HAP-1 (cell line): ENCODE data around the gene DIS3L2.
A peak's percentile ranks its signal among the peaks of the same experiment; 100 is the strongest.
"Not testable (repeated sequence)": the region's sequence is repeated elsewhere in the genome, so short reads cannot be mapped to it uniquely, and the experiment has no call there.

ENCODE experiments used
- DNase-seq, 2 experiments: peaks; one replicate each; pipeline ENCODE4 v3.0.0-alpha.2; 2016 to 2020; ENCODE audit warnings: low spot score in 2 of 2
- H3K27me3 ChIP-seq: fragments of 250-450 bp; sonication (Bioruptor Pico); 2 replicates; pipeline ENCODE4 v1.5.1; 2020; ENCODE audit warnings: low read depth, mild to moderate bottlenecking, moderate library complexity
- H3K36me3 ChIP-seq: fragments of 250-450 bp; sonication (Bioruptor Pico); replicated peaks from 2 replicates; pipeline ENCODE4 v1.5.1; 2020; ENCODE audit warnings: mild to moderate bottlenecking
- H3K4me1 ChIP-seq: fragments of 250-450 bp; sonication (Bioruptor Pico); 2 replicates; pipeline ENCODE4 v1.5.1; 2020; ENCODE audit warnings: mild to moderate bottlenecking
- H3K4me3 ChIP-seq: fragments of 250-450 bp; sonication (Bioruptor Pico); 2 replicates; pipeline ENCODE4 v1.5.1; 2020; ENCODE audit warnings: mild to moderate bottlenecking, moderate library complexity
- H3K9me3 ChIP-seq: fragments of 250-450 bp; sonication (Bioruptor Pico); 2 replicates; pipeline ENCODE4 v1.5.1; 2020; ENCODE audit warnings: mild to moderate bottlenecking, moderate library complexity
- in situ Hi-C: fragments of 300-500 bp; cut with MboI; formaldehyde crosslinking; loops from 3 replicates; pipeline ENCODE4 v1.14.3; 2020; ENCODE audit warnings: low sequenced_read_pairs, inconsistent platforms, mixed read lengths

DIS3L2 gene

DNA sequence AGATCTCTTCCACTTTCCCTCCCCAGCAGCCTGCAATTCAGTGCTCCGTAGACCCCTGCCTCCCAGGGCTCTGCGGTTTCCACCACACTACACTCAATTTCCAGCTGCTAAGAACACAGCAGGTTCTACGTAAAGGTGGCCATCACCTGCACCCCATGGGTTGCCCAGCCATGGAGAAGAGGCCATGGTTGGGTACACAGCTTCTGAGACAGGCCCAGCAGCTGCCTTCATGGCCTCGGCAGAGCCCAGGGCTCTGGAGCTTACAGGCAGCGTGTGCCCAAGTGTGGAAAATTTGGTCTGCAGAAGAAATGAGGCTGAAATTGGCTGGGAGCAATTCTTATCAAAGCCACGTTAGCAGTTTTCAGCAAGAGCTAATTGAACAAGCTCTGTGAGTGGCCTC is 362.5 kb downstream of the DIS3L2 start:
- in situ Hi-C loops = loop anchor here (10.0 kb wide), 1 partner anchor 121 kb away; no protein-coding TSS in a partner anchor
- not testable (repeated sequence) for H3K4me3 ChIP-seq, H3K4me1 ChIP-seq, H3K9me3 ChIP-seq, H3K27me3 ChIP-seq, H3K36me3 ChIP-seq, DNase-seq

DNA sequence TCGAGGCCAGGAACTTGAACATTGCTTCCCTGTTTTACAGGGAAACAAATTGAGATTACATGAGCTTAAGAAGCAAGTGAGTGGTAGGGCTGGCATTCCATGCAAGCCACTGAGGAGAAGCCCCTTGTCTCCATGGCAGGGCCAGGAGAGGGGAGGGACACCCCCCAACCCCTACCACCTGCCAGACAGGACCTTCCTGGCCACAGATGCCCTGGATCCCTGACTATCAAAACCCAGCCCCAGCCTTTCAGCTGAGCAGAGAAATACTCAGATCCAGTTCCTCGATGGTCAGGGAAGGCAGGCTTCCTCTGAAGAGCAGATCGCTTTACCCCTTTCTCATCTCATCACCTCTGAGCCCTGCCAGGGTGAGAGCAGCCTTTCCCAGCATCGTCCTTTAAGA is 363.3 kb downstream of the DIS3L2 start:
- Histone ChIP-seq H3K36me3 (no peaks in the 10 kb centered on the region), H3K27me3 (no peaks in the 10 kb centered on the region), H3K4me1 (no peaks in the 10 kb centered on the region), H3K9me3 (no peaks in the 10 kb centered on the region), H3K4me3 (no peak overlapping the region)
- DNase-seq = no peak
- in situ Hi-C loops = loop anchor here (5.0 to 10.0 kb wide), 2 partner anchors 120 to 417 kb away; no protein-coding TSS in a partner anchor

DNA sequence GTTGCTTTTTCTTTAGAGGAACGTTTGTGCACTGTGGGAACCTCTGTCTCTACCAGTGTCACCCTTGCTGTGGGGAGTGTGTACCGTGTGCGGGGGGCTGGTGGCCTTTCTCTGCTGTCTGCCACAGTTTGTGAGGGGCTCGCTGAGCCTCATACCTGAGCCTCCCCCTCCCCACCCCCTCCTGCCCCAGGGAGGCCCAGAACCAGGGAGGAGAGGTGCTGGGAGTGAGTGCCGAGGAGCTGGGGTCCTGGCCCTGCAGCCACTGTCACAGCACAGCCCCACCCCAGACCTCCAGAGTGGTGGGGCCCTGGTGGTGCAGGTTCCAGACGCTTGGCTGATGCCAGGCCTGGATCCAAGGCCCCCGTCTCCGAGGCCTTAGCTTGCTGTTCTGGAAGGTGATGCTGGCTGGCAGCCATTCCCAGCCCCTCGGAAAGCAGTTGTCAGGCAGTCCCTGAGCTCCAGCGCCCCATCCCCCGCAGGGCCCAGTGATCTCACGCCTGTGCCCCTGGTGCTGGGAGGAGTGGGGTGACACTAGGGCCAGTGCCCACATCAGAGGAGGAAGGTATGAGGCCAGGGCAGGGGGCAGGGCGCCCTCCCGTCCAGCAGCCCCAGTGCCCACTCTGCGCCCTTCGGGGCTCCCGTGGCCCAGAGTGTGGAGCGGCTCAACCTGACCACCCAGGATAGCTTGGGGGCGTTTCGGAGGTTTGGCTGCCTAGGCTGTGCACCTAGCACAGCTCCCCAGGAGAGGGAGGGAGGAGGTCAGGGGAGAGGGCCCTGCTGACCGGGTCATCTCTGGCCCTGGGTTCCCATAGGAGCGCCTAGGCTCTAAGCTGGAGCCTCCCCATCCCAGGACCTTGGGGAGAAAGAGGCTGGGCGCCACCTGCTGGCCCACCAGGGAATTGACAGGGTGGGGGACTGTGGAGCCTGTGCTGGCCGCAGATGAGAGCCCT is 364.1 kb downstream of the DIS3L2 start:
- Histone ChIP-seq H3K9me3 (no peaks in the 10 kb centered on the region), H3K27me3 (no peaks in the 10 kb centered on the region), H3K4me1 (no peaks in the 10 kb centered on the region), H3K4me3 (no peak overlapping the region), H3K36me3 (no peaks in the 10 kb centered on the region)
- in situ Hi-C loops = loop anchor here (5.0 to 10.0 kb wide), 2 partner anchors 119 to 418 kb away; no protein-coding TSS in a partner anchor
- DNase-seq = peak; percentile 3 to 77

DNA sequence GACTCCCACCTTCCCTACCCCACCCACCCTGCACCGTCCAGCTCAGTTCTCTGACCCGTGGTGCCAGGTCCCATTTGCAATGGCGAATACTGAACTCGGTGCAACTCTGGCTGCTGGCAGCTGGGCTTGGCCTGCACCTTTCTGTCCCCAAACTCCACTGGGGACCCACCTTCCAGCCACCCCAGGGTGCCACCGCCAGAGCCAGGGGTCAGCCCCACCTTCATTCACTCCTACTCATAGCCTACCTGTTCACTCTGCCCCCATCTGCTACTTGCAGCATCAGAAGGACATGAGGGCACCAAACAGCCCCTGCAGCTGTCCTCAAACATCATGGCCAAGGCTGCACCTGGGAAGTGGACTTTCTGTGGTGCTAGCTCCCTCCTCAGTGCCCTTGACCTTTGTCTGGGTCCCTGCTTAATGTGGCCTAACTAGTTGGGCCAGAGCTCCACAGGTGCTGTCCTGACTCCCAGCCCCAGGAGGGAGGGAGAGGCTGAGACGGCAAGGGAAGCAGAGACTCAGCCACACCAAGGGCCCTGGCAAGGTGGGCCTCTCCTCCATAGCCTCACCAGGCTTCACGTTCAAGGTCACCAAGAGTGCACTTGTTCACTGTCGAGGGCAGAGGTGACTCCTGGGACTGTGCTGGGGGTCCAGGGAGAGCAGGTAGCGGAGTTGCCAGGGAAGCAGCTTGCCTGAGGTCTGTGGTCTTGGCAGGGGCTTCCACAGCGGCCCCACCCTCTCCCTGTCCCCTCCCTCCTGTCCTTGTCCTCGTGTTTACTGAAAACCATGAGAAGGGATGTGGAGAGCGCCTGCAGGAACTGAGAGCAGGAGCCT is 365.0 kb downstream of the DIS3L2 start:
- not testable (repeated sequence) for H3K27me3 ChIP-seq, H3K9me3 ChIP-seq, H3K4me3 ChIP-seq, DNase-seq, H3K4me1 ChIP-seq, H3K36me3 ChIP-seq
- in situ Hi-C loops = loop anchor here (5.0 to 10.0 kb wide), 2 partner anchors 118 to 419 kb away; no protein-coding TSS in a partner anchor

DNA sequence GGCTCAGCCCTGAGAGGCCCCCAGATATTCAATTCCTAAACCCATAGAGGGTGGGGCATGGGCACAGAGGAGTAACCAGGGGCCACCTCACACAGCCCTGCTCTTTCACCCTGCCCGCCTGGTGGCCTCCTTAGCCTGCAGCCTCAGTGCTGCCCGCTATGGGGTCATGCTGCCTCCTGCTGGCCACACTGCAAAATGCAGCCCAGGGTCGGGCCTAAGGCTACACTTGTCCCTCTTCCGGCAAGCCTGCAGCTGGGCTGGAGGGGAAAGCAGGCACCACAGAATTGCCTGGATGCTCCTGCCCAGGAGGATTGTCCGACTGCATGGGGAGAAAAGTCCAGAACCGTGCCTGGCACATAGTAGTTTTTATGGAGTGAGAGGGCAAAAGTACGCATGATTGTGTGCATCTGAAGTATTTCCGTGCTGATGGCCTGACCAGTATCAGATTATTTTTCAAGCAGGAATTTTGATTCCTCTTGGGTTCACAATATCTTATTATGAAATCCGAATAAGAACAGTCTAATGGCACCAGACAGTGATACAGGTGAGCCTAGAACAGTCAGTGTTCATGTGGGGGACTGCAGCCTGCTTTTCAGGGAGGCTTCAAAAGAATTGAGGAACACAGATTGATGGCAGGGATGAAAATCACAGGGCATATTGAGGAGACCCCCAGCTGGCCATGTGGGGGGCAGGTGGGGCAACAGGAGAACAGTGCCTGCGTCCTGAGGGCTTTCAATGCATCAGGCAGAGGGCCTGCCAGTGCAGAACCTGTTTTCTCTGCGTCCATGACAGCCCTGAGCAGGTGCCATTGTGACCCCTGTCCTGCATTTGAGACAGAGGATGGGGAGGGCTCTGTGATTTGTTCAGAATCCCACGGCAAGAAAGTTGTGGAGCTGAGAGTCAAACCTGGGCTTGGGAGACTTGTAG is 365.9 kb downstream of the DIS3L2 start:
- no peaks in the 10 kb centered on the region for H3K4me1 ChIP-seq
- no peaks in the 10 kb centered on the region for H3K9me3 ChIP-seq
- H3K36me3 ChIP-seq = no peaks in the 10 kb centered on the region
- DNase-seq = peak; percentile 4 to 89
- in situ Hi-C loops = loop anchor here (5.0 to 10.0 kb wide), 2 partner anchors 117 to 420 kb away; no protein-coding TSS in a partner anchor
- H3K4me3 ChIP-seq = no peak overlapping the region
- H3K27me3 ChIP-seq = no peaks in the 10 kb centered on the region

DNA sequence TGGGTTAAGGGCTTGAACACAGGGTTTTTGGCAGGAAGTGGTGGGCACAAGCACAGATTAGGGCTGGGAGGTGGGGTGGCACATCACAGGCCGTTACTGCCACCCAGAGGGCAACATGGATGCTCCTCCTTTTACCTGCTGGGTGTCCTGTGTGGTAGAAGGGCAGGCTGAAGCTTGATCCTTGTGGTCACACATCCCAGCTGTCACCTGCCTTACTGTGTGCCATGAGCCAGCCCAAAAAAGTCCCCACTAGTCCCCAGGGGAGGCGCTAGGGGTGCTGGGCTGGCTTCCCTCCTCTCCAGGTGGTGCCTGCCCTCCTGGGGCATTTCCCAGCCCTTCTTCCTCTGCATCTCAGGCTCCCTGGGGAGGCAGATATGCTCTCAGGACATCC is 366.5 kb downstream of the DIS3L2 start:
- no peak for DNase-seq
- Histone ChIP-seq H3K27me3 (no peaks in the 10 kb centered on the region), H3K4me1 (no peaks in the 10 kb centered on the region), H3K36me3 (no peaks in the 10 kb centered on the region), H3K4me3 (no peak overlapping the region), H3K9me3 (no peaks in the 10 kb centered on the region)
- in situ Hi-C loops = loop anchor here (5.0 to 10.0 kb wide), 2 partner anchors 117 to 421 kb away; no protein-coding TSS in a partner anchor

DNA sequence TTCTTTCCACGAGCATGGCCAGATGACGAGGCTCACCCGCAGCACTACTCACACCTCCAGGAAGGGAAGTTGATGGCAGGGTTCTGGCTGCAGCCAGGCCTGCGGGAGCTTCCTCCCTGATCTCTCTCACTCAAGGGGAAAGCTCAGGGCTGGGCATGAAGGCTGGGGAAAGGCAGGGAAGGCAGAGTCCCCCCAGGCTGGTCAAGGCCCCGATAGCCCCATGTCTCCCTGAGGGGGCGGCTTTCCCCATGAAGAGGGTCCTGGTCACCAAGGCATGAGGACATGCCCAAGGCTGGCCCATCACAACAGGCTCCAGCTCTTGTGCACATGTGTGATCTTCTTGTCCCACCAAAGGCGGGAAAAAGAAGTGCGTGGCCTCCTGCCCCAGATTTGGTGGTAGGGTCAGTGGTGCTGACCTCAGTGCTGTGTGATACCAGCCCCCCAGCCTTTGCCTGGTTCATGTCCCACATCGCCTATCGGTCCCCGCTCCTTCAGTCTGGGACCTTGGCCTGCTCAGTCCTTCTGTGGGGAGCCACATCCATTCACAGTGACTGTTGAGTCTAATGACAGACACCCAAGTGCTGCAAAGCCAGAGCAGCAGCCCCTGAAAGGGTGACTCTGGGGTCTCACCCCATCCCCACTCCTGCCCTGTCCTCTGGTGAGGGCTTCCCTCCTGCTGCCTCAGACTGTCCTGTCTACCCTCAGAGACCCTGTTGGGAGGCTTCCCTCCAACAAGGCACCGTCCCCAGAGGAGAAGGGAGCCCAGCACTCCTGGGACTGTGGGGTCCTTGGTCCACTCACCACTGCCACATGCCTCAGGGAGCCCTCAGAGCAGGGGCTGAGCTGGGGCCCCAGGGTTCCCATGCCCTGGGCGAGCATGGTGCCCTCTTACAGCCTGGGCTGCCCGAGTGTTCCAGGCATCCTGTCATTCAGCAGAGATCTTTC is 367.3 kb downstream of the DIS3L2 start:
- in situ Hi-C loops = loop anchor here (5.0 to 10.0 kb wide), 2 partner anchors 116 to 421 kb away; no protein-coding TSS in a partner anchor
- no peaks in the 10 kb centered on the region for H3K4me1 ChIP-seq
- no peaks in the 10 kb centered on the region for H3K27me3 ChIP-seq
- H3K36me3 ChIP-seq = no peaks in the 10 kb centered on the region
- no peaks in the 10 kb centered on the region for H3K9me3 ChIP-seq
- H3K4me3 ChIP-seq = no peak overlapping the region
- no peak for DNase-seq

DNA sequence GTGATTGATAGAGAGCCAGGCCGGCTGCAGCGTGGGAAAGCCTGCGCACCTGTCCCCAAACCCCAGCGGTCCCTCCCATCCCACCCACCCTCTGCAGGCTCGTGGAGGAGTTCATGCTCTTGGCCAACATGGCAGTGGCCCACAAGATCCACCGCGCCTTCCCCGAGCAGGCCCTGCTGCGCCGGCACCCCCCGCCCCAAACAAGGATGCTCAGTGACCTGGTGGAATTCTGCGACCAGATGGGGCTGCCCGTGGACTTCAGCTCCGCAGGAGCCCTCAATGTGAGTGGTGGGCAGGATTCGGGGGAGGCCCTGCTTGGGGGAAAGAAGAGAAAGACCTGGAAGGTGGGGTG is 368.2 kb downstream of the DIS3L2 start:
- no peak overlapping the region for H3K4me3 ChIP-seq
- no peaks in the 10 kb centered on the region for H3K9me3 ChIP-seq
- no peaks in the 10 kb centered on the region for H3K4me1 ChIP-seq
- DNase-seq = no peak
- in situ Hi-C loops = loop anchor here (5.0 to 10.0 kb wide), 2 partner anchors 115 to 422 kb away; no protein-coding TSS in a partner anchor
- H3K36me3 ChIP-seq = no peaks in the 10 kb centered on the region
- H3K27me3 ChIP-seq = no peaks in the 10 kb centered on the region

DNA sequence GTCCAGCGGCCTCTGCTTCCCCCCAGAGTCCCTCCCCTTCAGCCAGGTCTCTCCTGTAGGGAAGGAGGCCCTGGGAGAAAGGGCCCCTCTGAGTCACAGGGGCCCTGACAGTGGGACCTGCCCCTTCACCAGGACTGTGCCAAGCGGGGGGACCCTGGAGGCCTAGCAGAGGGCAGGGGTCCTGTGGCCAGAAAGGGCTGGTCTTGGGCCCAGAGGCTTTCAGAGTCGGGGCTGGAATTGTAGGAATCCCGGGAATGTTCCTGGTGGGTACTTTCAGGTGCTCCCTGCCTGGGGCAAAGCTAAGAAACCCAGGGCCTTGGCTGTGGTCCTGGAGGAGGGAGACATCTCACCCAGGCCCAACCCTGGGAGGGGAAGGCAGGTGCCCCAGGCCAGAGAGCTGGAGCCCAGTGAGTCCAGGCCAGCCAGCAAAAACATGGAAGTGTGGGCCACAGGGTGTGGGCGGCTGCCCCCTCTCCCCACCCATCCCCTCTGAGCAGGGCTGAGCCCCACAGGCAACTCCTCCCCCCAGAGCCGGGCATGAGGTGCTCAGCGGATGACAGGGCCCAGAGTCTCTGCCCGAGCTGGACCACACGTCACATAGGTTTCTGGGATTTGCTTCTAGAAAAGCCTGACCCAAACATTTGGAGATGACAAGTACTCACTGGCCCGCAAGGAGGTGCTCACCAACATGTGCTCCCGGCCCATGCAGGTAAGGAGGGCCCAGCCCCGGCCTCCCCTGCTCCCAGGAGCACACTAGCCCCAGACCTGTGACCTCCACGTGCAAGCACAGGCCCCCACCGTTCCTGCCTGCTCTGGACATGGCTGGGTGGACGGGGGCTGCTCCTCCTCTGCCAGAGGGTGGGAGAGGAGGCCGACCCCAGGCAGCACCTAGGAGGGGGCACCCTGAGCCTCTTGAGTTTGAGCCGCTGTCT is 368.8 kb downstream of the DIS3L2 start:
- Histone ChIP-seq H3K4me3 (no peak overlapping the region), H3K27me3 (no peaks in the 10 kb centered on the region), H3K4me1 (no peaks in the 10 kb centered on the region), H3K36me3 (no peaks in the 10 kb centered on the region), H3K9me3 (no peaks in the 10 kb centered on the region)
- in situ Hi-C loops = no loop called here
- no peak for DNase-seq

DNA sequence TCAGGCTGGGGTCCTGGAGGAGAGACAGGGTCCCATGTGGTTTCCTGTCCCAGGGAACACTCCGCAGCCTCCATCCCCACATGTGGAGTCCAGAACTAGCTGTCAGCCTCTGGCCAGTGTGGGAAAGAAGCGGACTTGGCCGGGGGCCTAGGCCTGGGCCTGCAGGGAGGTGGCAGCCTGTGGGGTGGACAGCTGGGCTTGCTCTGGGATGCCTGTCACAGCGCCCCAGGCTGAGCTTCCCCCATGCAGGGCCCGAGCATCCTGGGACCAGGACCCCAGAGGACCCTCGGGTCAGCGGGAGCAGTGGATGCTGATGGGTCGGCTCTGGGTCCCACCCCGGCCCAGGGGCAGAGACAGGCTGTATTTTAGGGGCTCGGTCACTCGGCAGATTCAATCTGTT is 369.5 kb downstream of the DIS3L2 start:
- H3K9me3 ChIP-seq, H3K36me3 ChIP-seq, H3K4me1 ChIP-seq, DNase-seq, H3K4me3 ChIP-seq, H3K27me3 ChIP-seq, in situ Hi-C loops: not testable (repeated sequence)

DNA sequence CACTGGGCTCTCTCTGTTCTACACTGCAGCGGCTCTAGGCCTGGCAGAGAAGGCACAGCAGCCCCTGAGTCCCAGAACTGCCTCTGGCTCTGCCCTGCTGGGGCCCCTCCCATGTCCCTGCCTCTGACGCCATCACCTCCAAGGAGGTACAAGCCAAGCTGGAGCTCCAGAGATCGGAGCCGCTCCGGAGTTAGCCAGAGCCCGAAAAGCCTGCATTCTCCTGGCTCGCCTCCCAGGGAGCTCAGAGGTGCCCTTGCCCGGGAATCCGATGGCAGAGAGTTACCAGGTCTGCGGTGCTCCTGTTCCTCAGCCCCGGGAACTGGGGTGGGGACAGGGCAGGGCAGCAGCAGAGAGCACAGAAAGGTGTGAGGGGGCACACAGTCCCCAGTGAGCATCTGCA is 370.1 kb downstream of the DIS3L2 start:
- H3K4me1 ChIP-seq, H3K9me3 ChIP-seq, H3K27me3 ChIP-seq, H3K4me3 ChIP-seq, in situ Hi-C loops, DNase-seq, H3K36me3 ChIP-seq: not testable (repeated sequence)
